Brain microvascular endothelial cell (primary cell): ENCODE results near the gene MFSD6.
A peak's percentile ranks its signal among the peaks of the same experiment; 100 is the strongest.

ENCODE experiments used
- DNase-seq: peaks from one replicate; pipeline ENCODE4 v3.0.0-alpha.2; 2020
- H3K27ac ChIP-seq: fragments of 250-450 bp; sonication (Bioruptor Pico); 2 replicates; pipeline ENCODE4 v1.5.1; 2020; ENCODE audit warnings: mild to moderate bottlenecking, moderate library complexity
- H3K27me3 ChIP-seq: fragments of 250-450 bp; sonication (Bioruptor Pico); replicated peaks from 2 replicates; pipeline ENCODE4 v1.5.1; 2020; ENCODE audit warnings: mild to moderate bottlenecking
- H3K36me3 ChIP-seq: fragments of 250-450 bp; sonication (Bioruptor Pico); replicated peaks from 2 replicates; pipeline ENCODE4 v1.5.1; 2020; ENCODE audit warnings: mild to moderate bottlenecking
- H3K4me3 ChIP-seq: 2 replicates; pipeline ENCODE4 v1.5.1; 2011; ENCODE audit warnings: low read depth, mild to moderate bottlenecking, control low read depth, low read length, moderate library complexity
- CTCF ChIP-seq: IDR thresholded peaks from 2 replicates; pipeline ENCODE4 v1.5.1; 2011; ENCODE audit warnings: low read depth, mild to moderate bottlenecking, moderate library complexity, low read length, control low read depth, inconsistent platforms; ENCODE audit errors: missing control alignments
- in situ Hi-C: cut with HindIII; loops from 2 replicates; pipeline ENCODE4 v1.10.0; 2017; ENCODE audit warnings: low sequenced_read_pairs, low pct_ligation_motif_present

MFSD6 gene

DNA sequence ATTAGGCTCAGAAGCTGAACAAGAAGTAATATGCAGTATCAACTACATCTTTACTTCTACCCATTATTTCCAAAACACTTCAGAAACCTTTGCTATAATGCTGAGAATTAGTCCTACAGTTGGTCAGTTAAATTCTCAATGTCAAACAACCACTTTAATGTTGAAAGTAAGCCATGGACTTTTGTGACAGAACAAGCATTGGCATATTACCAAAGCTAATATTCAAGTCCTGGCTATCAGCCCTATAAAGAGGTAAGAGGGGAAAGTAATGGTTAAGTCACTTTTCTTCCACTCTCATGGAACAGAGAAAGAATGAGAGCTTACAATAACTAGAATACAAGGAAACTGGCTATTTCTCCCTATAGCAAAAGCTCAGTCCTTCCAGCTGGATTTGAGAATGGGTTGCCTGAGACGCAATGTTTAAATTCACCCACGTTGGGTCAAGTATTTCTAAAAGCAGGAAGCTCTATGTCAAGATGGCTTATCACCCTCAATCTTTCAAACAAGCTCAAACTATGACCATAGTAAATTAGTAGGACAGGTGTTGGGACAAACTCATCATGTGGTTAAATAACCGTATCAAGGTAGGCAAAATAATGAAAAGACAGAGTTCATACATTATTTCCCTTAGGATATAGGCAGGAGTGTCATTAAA lies 31.4 kb upstream of the MFSD6 start:
- H3K27ac ChIP-seq = no peak overlapping the region
- H3K36me3 ChIP-seq = no peaks in the 10 kb centered on the region
- H3K4me3 ChIP-seq = no peak overlapping the region
- H3K27me3 ChIP-seq = no peaks in the 10 kb centered on the region
- DNase-seq = no peak
- in situ Hi-C loops = no loop called here
- no peak for TF ChIP-seq CTCF

DNA sequence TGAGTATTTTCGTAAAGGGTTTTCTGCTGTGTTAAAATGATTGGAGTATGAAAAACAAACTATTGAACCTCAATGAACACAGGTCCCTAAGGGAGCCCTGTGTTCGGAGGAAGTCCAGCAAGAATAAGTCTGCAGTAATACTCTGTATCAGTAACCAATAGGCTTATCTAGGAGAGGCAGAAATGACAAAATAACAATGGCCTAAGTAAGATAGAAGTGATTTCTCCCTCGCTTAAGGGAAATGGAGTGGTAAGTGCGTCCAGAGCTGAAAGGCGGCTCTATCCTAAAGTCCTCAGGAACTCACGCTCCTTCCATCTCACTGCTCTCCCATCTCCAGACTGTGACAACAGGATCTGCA lies 29.3 kb upstream of the MFSD6 start:
- in situ Hi-C loops = no loop called here
- H3K27me3 ChIP-seq = no peaks in the 10 kb centered on the region

DNA sequence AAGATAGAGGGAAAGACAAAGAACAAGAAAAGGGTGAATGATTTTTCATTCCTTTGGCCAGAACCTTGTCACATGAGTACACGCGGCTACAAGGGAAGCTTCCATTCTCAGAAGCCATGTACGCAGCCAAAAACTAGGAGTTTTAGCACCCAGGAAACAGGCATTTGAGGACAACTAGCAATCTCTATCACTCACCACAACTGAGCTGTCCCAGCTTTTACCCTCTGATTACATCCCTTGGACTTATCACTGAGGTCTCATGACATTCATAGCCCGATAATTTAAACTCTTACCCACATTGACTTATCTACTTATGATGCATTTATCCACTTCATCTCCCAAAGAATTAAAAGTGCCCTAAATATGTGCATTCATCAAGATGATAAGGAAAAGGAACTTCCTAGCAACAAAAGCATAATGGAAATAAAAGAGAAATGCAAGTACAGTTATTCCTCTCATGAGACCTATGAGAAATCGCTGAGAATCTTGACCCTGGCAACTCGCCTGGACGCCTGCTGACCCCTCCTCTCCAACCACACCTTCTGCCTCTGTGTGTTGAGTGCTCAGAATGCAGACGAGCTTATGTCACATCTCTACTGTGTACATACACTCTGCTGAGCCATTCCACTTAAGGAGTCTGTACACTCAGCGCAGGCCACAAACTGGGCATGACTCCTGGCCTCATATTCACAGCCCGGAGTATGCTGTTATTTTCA lies 28.7 kb upstream of the MFSD6 start:
- peak; percentile 14 for DNase-seq
- Histone ChIP-seq H3K4me3 (no peak overlapping the region), H3K27me3 (no peaks in the 10 kb centered on the region), H3K27ac (no peak overlapping the region), H3K36me3 (no peaks in the 10 kb centered on the region)
- no peak for TF ChIP-seq CTCF
- in situ Hi-C loops = no loop called here

More for the DNA sequence above, 29.3 kb upstream of the MFSD6 start:
- no peak overlapping the region for H3K4me3 ChIP-seq
- H3K27ac ChIP-seq = no peak overlapping the region
- H3K36me3 ChIP-seq = no peaks in the 10 kb centered on the region
- DNase-seq = no peak
- no peak for TF ChIP-seq CTCF

- DNase-seq = no peak
- Histone ChIP-seq H3K27ac (no peak overlapping the region), H3K4me3 (no peak overlapping the region), H3K36me3 (no peaks in the 10 kb centered on the region), H3K27me3 (no peaks in the 10 kb centered on the region)
- in situ Hi-C loops = no loop called here
- TF ChIP-seq CTCF = no peak
Observed at GRCh38 chr2:190380962-190381412, 27.2 kb upstream of the MFSD6 start.

- in situ Hi-C loops = no loop called here
- TF ChIP-seq CTCF = peak; percentile 46
- Histone ChIP-seq H3K4me3 (no peak overlapping the region), H3K27me3 (no peaks in the 10 kb centered on the region), H3K27ac (no peak overlapping the region), H3K36me3 (no peaks in the 10 kb centered on the region)
- peak; percentile 28 for DNase-seq
Observed at GRCh38 chr2:190382851-190383250, 25.3 kb upstream of the MFSD6 start.
